SK-N-MC (cell line): ENCODE data around the gene VPS13A.

ENCODE experiments used
- EZH2 ChIP-seq: fragments of 200-600 bp; sonication (generic); IDR thresholded peaks from one replicate; pipeline ENCODE4 v1.6.1; 2017; ENCODE audit warnings: antibody characterized with exemption
- POLR2AphosphoS5 ChIP-seq: IDR thresholded peaks from 2 replicates; pipeline ENCODE4 v1.6.1; 2012; ENCODE audit warnings: mild to moderate bottlenecking, low read depth, low read length, borderline replicate concordance

GRCh38 chr9:77261605-77262004 is 84.3 kb downstream of the VPS13A start:
- TF ChIP-seq POLR2AphosphoS5 (no peak), EZH2 (no peak)
